Kidney glomerular epithelial cell (primary cell): ENCODE measurements around the gene IL31.

Source experiments
- DNase-seq: peaks from one replicate; lab custom pipeline; 2025; lab: John Stamatoyannopoulos, UW

The IL31 gene

DNA sequence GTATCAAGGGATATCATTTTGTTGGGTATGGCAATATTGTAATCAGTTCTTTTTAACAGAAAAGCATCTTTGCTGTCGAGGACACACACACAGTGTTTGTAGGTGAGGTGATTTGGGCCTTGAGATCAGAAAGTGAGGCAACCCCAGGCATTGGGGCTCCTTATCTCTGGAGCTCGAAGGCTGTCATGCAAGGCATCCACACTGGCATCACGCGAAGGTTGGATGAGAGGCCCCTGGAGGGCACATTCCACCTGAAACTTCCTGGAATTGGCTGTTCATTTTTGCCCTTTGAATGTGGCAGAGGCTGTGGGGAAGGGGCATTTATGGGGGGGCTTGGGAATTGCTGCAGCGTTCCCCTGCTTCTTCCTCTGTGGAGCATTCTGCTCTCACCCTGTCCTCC is 45.5 kb downstream of the IL31 start:
- no peak for DNase-seq

DNA sequence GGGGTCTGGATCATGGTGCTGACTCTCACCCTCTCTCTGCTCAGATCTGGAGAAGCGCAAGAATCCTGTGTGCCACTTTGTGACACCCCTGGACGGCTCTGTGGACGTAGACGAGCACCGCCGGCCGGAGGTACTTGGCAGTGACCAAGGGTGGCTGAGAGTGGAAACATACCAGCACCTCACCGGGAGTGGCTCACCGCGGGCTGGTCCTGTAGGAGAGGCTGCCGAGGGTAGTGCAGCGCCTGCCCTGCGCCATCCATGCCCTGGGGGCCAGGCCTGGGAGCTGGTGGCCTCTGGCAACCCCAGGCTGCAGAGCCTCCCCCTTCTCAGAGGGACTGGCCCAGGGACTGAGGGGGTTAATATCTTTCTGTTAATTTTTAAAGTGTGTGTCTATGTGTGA is 46.2 kb downstream of the IL31 start:
- no peak for DNase-seq

DNA sequence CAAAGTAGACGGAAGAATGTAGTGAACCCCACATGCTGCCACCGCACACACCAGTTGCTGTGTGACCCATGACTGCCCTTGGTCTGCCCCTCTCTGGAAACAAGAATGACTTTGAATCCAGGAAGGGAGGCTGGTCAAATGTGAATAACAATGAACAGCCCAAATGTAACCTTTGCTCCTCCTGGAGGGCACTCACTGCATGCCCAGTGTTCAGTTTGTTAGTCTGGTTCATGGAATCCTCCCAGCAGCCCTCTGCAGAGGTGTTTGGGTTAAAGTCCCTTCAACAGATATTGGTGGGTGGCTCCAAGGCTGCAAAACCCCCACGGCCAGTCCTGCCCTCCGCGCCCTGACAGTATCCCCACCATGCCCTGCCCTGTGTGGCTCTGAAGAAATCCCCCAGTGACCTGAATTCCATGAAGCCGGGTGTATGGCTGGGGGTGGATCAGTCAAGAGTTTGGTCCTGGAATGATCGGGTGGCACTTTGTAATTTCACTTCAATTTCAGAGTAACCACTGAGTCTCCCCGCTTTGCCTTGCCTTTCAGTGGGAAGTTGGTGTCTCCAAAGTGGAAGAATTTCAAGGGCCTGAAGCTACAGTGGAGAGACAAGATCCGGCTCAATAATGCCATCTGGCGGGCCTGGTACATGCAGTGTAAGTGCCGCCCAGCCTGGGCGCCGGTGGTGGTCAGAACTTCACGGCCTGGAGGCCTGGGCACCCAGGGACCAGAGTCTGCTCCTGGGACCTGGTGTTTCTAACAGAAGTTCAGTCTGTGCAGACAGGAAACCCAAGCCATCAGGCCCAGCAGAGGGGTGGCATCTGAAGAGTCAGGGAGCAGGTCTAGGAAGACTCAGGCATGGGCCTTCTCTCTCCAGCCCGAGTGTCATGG is 47.1 kb downstream of the IL31 start:
- DNase-seq: no peak

DNA sequence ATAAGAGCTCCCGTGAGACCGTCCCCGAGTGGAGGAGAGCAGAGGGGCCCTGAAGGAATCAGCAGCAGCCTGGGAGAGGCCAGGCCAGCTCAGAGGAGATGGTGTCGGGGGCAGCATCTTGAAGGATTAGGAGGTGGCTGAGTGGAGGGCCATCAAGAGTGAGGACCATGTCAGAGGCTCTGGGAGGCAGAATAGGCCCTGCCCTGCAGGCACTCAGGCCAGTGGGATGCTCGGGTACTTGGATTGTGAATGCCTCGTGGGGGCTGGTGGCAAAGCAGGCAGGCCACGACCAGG is 47.7 kb downstream of the IL31 start:
- no peak for DNase-seq

DNA sequence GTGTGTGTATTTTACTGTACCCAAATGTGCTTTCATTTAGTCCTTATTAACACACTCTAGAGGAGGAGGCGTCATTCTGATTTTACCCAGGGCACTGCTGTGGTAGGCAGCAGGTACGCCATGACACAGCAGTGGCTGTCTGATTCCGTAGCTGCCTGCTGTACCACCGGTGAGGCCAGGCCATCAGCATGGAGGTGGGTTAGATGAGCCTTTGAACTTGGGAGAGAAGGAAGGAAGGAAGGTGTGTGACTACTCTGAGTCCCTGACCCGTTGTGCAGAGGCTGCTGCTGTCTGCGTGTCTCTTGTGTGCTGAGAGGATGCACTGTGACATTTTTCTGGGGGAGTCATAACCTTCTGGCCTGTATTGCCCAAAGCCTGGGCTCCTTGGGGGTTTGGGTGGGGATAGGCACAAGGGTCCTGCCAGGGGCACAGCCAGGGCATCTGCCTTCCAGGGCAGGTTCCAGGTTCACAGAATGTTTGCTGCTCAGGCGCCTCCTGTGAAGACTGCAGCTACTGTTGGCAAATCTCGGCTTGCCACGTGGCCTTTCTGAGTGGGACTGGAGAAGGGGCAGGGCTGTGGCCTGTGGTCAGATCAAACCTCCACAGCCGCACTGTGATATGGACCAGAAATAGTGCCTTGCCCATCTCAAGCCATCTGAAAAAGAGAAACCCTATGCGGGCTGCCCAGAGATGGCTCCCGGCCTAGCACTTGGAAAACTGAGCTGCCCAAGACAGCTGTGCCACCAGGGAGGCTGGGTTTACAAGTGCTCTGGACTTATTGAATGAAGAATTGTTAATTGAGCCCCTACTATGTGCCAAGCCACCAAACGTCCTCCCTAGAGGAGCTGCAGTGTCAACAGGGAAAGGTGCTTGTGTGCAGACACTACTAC is 48.3 kb downstream of the IL31 start:
- DNase-seq: no peak

DNA sequence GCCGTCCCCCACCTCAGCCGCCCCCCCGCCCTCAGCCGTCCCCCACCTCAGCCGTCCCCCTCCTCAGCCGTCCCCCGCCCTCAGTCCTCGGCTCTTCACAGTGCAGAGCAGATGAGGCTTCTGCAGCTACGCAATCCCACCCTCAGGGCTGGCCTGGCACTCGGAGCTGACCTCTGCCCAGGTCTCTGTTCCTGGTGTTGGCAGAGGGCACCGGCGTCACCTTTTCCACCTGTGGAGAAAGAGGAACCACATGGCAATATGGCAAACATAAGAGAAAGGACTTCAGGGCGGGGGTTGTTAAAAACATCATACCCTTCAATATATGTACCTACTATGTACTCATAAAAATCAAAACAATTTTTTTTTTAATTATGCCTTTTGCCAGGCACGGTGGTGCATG is 49.7 kb downstream of the IL31 start:
- DNase-seq: no peak

DNA sequence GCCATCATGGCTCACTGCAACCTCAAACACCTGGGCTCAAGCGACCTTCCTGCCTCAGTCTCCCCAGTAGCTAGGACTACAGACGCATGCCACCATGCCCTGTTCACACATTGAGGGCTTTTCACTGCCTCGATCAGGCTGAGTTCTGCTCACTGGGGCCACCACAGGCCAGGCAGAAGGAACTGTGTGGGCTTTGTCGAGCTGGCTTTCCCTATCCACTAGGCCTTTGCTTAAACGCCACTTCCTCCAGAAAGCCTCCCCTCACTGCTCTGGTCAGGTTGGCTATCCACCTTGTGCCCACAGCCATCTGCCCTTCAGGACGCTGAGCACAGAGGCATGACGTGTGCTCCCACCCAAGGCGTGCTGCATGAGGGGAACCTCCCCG is 50.3 kb downstream of the IL31 start:
- DNase-seq: no peak

DNA sequence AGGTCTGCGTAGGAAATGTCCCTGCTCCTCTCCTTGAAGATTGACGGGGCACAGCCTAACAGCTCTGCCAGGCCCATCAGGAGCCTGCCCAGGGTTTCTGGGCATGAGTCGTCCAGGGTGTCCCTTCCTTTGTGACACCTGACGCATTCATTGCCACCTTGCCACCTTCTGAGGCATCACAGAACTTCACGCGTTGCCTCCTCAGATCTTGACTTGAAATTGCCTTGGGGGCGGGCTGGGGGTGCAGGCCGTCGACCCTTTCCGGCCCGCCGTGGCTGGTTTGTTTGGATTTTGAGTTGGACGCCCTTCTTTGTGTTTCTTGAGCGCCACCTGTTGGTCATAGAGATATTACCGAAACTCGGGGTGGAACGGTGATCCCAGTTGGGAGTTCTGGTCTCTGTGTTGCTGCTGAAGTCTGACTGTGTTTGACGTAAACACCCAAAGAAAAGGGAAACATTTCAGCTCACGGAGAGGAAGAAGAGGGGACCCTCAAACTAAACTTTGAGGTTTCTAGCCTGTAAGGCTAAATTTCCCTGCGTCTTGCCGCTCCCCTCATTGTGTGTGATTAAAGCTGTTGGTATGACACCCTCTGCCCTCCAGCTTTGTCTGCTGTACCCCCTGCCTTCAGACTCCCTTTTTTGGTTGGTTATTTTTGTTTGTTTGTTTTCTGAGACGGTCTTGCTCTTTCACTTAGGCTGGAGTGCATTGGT is 50.8 kb downstream of the IL31 start:
- DNase-seq: peak; percentile 35
